NCI-H2196 treated with DMSO at 0.1 percent for 48 hours (cell line): ENCODE data around the gene ART1.

ENCODE experiments used
- DNase-seq: peaks from one replicate; lab custom pipeline; 2025; ENCODE audit not compliant: unreplicated experiment; lab: John Stamatoyannopoulos, UW

ART1 gene

DNA sequence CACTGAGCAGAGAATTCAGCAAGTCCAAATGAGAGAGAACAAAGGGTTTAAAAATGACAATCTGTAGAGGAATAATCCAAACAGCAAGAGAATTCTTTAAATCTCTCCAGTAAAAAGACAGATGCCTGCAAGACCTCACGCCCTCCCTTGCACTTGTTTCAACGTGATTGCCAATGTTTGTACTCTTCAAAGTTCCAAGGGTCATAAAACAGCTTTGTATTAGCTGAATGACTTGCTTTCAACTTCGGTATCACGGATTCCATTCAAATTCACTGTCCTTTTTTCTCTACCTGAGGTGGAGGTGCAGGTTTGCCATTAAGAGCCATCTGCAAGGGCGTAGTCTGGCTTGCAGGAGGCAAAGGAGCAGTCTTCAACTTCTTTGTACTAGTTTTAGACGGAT, 67.3 kb downstream of the ART1 start:
- DNase-seq, result no peak
